CD4-positive, alpha-beta T cell treated with Interleukin-6 at 100 ng/mL for 8 hours (primary cell): ENCODE measurements around the gene CALCOCO1.

Experiments
- DNase-seq: peaks from one replicate; pipeline ENCODE4 v3.0.0-alpha.2; 2020; ENCODE audit warnings: mixed read lengths, low spot score

The CALCOCO1 gene

GRCh38 chr12:53751336-53752191, 24.3 kb upstream of the CALCOCO1 start, which contains the start of gene CISTR:
CISTR (minus strand) TSS chr12:53751979.
- DNase-seq = peak; percentile 28

- DNase-seq = no peak
Observed at GRCh38 chr12:53750812-53751335, 23.6 kb upstream of the CALCOCO1 start.

- DNase-seq = no peak
Observed at GRCh38 chr12:53749986-53750811, 22.9 kb upstream of the CALCOCO1 start.

- DNase-seq = no peak
Observed at GRCh38 chr12:53748072-53748840, 21.0 kb upstream of the CALCOCO1 start.

- DNase-seq = no peak
Observed at GRCh38 chr12:53747095-53747494, 19.8 kb upstream of the CALCOCO1 start.

GRCh38 chr12:53746592-53747092, 19.4 kb upstream of the CALCOCO1 start:
- DNase-seq = peak; percentile 86

GRCh38 chr12:53744751-53745150, 17.5 kb upstream of the CALCOCO1 start:
- DNase-seq = no peak

- no peak for DNase-seq
Observed at GRCh38 chr12:53744130-53744441, 16.8 kb upstream of the CALCOCO1 start.

- DNase-seq = peak; percentile 62
Observed at GRCh38 chr12:53743266-53744129, 16.2 kb upstream of the CALCOCO1 start.

- DNase-seq = no peak
Observed at GRCh38 chr12:53740130-53740491, 12.9 kb upstream of the CALCOCO1 start.

- no peak for DNase-seq
Observed at GRCh38 chr12:53739214-53740129, 12.2 kb upstream of the CALCOCO1 start.

- peak; percentile 35 for DNase-seq
Observed at GRCh38 chr12:53738406-53739213, 11.4 kb upstream of the CALCOCO1 start.

- no peak for DNase-seq
Observed at GRCh38 chr12:53737951-53738405, 10.7 kb upstream of the CALCOCO1 start.

- DNase-seq = no peak
Observed at GRCh38 chr12:53737093-53737808, 10.0 kb upstream of the CALCOCO1 start.

- DNase-seq = no peak
Observed at GRCh38 chr12:53736592-53736991, 9.3 kb upstream of the CALCOCO1 start.

- no peak for DNase-seq
Observed at GRCh38 chr12:53735556-53735955, 8.3 kb upstream of the CALCOCO1 start.

- DNase-seq = no peak
Observed at GRCh38 chr12:53734425-53734824, 7.2 kb upstream of the CALCOCO1 start.

- DNase-seq = no peak
Observed at GRCh38 chr12:53733807-53734200, 6.6 kb upstream of the CALCOCO1 start.
